HG02885 (cell line): ENCODE results near the gene ATP13A3.

Source experiments
- ATAC-seq: cut with Tn5 transposase; IDR thresholded peaks from one replicate; pipeline ENCODE4 v1.9.1; 2021; ENCODE audit warnings: mild to moderate bottlenecking; ENCODE audit not compliant: unreplicated experiment, poor library complexity

ATP13A3 gene

GRCh38 chr3:194447657-194448056, 39.1 kb downstream of the ATP13A3 start:
- no peak for ATAC-seq

GRCh38 chr3:194447161-194447560, 39.6 kb downstream of the ATP13A3 start:
- ATAC-seq = no peak

- ATAC-seq = no peak
These were observed 40.0 kb downstream of the ATP13A3 start for GRCh38 chr3:194446754-194447153.

GRCh38 chr3:194446172-194446571, 40.6 kb downstream of the ATP13A3 start:
- no peak for ATAC-seq

GRCh38 chr3:194443901-194444300, 42.9 kb downstream of the ATP13A3 start:
- ATAC-seq = no peak

GRCh38 chr3:194440756-194441155, 46.0 kb downstream of the ATP13A3 start:
- ATAC-seq = no peak

GRCh38 chr3:194439881-194440550, 46.8 kb downstream of the ATP13A3 start:
- ATAC-seq = no peak

- ATAC-seq = no peak
These were observed 52.3 kb downstream of the ATP13A3 start for GRCh38 chr3:194434503-194434902.

- ATAC-seq = no peak
These were observed 55.2 kb downstream of the ATP13A3 start for GRCh38 chr3:194431554-194431953.

- no peak for ATAC-seq
These were observed 61.4 kb downstream of the ATP13A3 start for GRCh38 chr3:194425399-194425798.

- no peak for ATAC-seq
These were observed 61.8 kb downstream of the ATP13A3 start for GRCh38 chr3:194424953-194425352.

- ATAC-seq = no peak
These were observed 62.4 kb downstream of the ATP13A3 start for GRCh38 chr3:194424373-194424772.

- ATAC-seq = no peak
These were observed 63.5 kb downstream of the ATP13A3 start for GRCh38 chr3:194423317-194423716.

GRCh38 chr3:194422188-194422587, 64.6 kb downstream of the ATP13A3 start:
- ATAC-seq = no peak

- ATAC-seq = no peak
These were observed 68.1 kb downstream of the ATP13A3 start for GRCh38 chr3:194418671-194419070.

- ATAC-seq = no peak
These were observed 79.4 kb downstream of the ATP13A3 start for GRCh38 chr3:194407423-194407822.

GRCh38 chr3:194405766-194406165, 81.0 kb downstream of the ATP13A3 start:
- no peak for ATAC-seq

GRCh38 chr3:194404365-194405140, 82.2 kb downstream of the ATP13A3 start:
- ATAC-seq = no peak

GRCh38 chr3:194401868-194402329, 84.9 kb downstream of the ATP13A3 start:
- ATAC-seq = no peak

- ATAC-seq = no peak
These were observed 85.5 kb downstream of the ATP13A3 start for GRCh38 chr3:194401346-194401745.

- ATAC-seq = no peak
These were observed 86.9 kb downstream of the ATP13A3 start for GRCh38 chr3:194399874-194400411.
